Ectodermal cell (in vitro differentiated cells): Measurements from ENCODE around the gene MAPKAP1.

Experiments
- H3K27ac ChIP-seq: 2 replicates; pipeline ENCODE4 v1.7.0; 2013; ENCODE audit warnings: mild to moderate bottlenecking, low read depth, low read length; ENCODE audit not compliant: insufficient read depth, poor library complexity, severe bottlenecking
- H3K27me3 ChIP-seq: 2 replicates; pipeline ENCODE4 v1.7.0; 2013; ENCODE audit warnings: mild to moderate bottlenecking, low read length; ENCODE audit not compliant: insufficient read depth, control insufficient read depth, poor library complexity, severe bottlenecking
- H3K36me3 ChIP-seq: one replicate; pipeline ENCODE4 v1.7.0; 2013; ENCODE audit warnings: low read length; ENCODE audit not compliant: control insufficient read depth, insufficient read depth
- H3K4me1 ChIP-seq: one replicate; pipeline ENCODE4 v1.7.0; 2013; ENCODE audit warnings: low read length; ENCODE audit not compliant: control insufficient read depth, insufficient read depth
- H3K4me3 ChIP-seq: 2 replicates; pipeline ENCODE4 v1.7.0; 2013; ENCODE audit warnings: low read depth, low read length, control low read depth; ENCODE audit not compliant: insufficient read depth
- H3K9me3 ChIP-seq: 2 replicates; pipeline ENCODE4 v1.7.0; 2013; ENCODE audit warnings: mild to moderate bottlenecking, low read length, moderate library complexity; ENCODE audit not compliant: control insufficient read depth
- WGBS, 2 experiments: methylation state at CpG; one replicate each; pipeline ENCODE4 v1.1.7; 2013; ENCODE audit warnings: missing lambda C conversion rate in 2 of 2; 5-methylcytosine and 5-hydroxymethylcytosine counted together

MAPKAP1 gene

DNA sequence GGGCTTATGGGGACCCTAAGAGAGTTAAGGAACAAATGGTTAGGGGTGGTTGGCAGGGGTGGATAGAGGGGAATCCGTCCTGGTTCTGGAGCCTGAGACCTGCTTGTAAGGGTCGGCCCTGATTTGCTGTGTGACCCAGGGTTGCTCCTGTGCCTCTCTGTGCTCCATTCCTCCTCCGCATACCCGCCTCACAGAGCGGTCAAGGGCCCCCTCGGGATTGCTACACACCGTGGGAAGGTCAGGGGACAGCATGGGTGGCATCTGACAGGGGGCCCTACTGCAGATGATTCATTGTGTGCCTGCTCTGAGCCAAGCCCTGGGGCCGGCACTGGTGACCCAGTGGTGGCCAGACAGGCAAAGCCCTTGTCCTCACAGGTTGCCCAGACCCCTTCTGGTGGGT lies 283.0 kb downstream of the MAPKAP1 start:
- H3K4me3 ChIP-seq: no peak overlapping the region
- 93% methylated on average over 8 of the region's 8 CpGs for WGBS, 2 experiments

DNA sequence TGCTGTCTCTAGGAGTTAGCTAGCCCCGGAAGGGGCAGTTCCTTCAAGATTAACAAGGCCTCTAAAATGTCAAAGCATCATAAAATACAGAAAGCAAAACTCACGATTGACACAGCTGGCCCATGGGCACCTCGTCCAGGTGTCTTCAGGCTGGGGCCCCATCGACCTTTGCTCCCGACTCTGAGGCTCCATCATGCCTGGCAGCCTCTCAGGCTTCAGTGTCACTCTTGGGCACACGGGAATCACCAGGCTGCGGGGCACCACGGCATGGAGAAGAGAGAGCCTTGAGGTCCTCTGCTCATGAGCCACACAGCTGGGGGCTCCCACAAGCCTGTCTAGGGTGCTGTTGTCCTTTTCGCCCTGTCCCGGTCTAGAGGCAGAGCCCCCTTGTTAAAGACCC lies 284.2 kb downstream of the MAPKAP1 start:
- Histone ChIP-seq H3K4me1 (no peaks in the 10 kb centered on the region), H3K36me3 (no peaks in the 10 kb centered on the region), H3K27me3 (no peaks in the 10 kb centered on the region), H3K9me3 (no peaks in the 10 kb centered on the region), H3K4me3 (no peak overlapping the region), H3K27ac (no peak overlapping the region)
- 96% methylated on average over 10 of the region's 10 CpGs for WGBS, 2 experiments

More for the DNA sequence above, 283.0 kb downstream of the MAPKAP1 start:
- Histone ChIP-seq H3K27me3 (no peaks in the 10 kb centered on the region), H3K27ac (no peak overlapping the region), H3K4me1 (no peaks in the 10 kb centered on the region), H3K9me3 (no peaks in the 10 kb centered on the region), H3K36me3 (no peaks in the 10 kb centered on the region)

- Histone ChIP-seq H3K27ac (no peak overlapping the region), H3K27me3 (no peaks in the 10 kb centered on the region), H3K9me3 (no peaks in the 10 kb centered on the region), H3K4me1 (no peaks in the 10 kb centered on the region), H3K36me3 (no peaks in the 10 kb centered on the region), H3K4me3 (no peak overlapping the region)
- 90% methylated on average over 13 of the region's 13 CpGs for WGBS, 2 experiments
These were observed 285.3 kb downstream of the MAPKAP1 start for GRCh38 chr9:125421591-125422181.

GRCh38 chr9:125421166-125421565 lies 285.8 kb downstream of the MAPKAP1 start:
- no peaks in the 10 kb centered on the region for H3K4me1 ChIP-seq
- no peak overlapping the region for H3K4me3 ChIP-seq
- WGBS, 2 experiments: 95 to 97% methylated on average over 6 of the region's 6 CpGs
- H3K36me3 ChIP-seq: no peaks in the 10 kb centered on the region
- H3K27ac ChIP-seq: no peak overlapping the region
- H3K9me3 ChIP-seq: no peaks in the 10 kb centered on the region
- no peaks in the 10 kb centered on the region for H3K27me3 ChIP-seq

DNA sequence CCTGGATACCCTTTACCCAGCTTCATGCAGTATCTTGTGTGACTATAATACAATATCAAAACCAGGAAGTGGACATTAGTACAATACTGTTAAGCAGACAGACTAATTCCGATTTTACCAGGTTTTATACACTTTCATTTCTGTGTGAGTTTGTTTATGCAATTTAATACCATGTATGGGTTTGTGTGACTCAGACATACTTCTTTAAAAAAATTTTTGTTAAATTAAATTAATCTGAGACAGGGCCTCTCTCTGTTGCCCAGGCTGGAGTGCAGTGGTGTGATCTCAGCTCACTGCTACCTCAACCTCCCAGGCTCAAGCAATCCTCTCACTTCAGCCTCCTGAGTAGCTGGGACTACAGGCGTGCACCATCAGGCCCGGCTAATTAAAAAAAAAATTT lies 288.6 kb downstream of the MAPKAP1 start:
- Histone ChIP-seq H3K27ac (no peak overlapping the region), H3K36me3 (no peaks in the 10 kb centered on the region), H3K9me3 (no peaks in the 10 kb centered on the region), H3K4me3 (no peak overlapping the region), H3K27me3 (no peaks in the 10 kb centered on the region), H3K4me1 (no peaks in the 10 kb centered on the region)
- WGBS, 2 experiments: 92 to 94% methylated on average over 2 to 3 of the region's 3 CpGs

- 95% methylated on average over 8 of the region's 8 CpGs for WGBS, 2 experiments
- H3K4me1 ChIP-seq: no peaks in the 10 kb centered on the region
- H3K4me3 ChIP-seq: no peak overlapping the region
- no peak overlapping the region for H3K27ac ChIP-seq
- H3K36me3 ChIP-seq: no peaks in the 10 kb centered on the region
- no peaks in the 10 kb centered on the region for H3K27me3 ChIP-seq
- no peaks in the 10 kb centered on the region for H3K9me3 ChIP-seq
These were observed 290.5 kb downstream of the MAPKAP1 start for GRCh38 chr9:125416517-125416916.

DNA sequence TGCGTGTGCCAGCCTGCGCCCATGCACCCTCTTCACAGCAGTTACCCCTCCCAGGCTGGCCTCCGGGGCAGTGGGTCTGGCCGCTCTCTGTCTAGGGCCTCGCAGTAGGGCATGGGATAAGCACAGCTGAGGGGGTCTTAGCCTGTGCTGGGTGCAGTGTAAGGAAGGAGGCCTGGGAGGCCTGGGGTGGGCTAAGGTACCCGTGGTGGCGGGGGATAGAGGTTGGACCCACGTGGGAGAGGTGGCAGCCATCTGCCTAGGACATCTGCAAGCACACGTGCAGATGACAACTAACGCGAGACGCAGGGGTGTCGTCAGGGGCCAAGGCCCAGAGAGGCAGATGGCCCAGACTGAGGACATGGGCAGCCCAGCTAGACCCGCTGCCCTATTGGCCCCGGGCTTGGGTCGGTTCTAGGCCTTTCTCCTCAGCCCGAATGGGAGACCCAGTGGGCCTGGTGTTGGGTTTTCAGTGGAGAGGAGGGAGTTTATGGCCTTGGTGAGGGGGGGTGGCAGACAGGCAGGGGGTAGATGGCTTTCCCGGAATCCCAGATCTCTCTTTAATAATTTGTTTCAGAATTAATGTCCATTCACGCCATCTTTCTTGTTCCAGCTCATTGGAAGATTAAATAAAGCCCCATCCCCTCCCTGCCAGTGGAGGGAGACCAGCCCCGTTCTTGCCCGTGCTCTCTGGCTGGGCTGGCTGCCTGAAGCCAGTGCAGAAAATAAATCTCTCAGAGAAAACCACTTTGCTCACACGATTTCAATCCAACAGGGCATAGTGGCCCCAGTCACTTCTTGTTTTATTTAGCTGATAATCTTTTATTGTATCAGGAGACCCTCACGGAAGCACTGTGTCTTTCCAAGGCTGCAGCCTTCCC lies 291.2 kb downstream of the MAPKAP1 start:
- no peaks in the 10 kb centered on the region for H3K27me3 ChIP-seq
- H3K4me3 ChIP-seq: no peak overlapping the region
- 93% methylated on average over 23 of the region's 23 CpGs for WGBS, 2 experiments
- no peaks in the 10 kb centered on the region for H3K36me3 ChIP-seq
- H3K4me1 ChIP-seq: no peaks in the 10 kb centered on the region
- H3K27ac ChIP-seq: no peak overlapping the region
- H3K9me3 ChIP-seq: no peaks in the 10 kb centered on the region

DNA sequence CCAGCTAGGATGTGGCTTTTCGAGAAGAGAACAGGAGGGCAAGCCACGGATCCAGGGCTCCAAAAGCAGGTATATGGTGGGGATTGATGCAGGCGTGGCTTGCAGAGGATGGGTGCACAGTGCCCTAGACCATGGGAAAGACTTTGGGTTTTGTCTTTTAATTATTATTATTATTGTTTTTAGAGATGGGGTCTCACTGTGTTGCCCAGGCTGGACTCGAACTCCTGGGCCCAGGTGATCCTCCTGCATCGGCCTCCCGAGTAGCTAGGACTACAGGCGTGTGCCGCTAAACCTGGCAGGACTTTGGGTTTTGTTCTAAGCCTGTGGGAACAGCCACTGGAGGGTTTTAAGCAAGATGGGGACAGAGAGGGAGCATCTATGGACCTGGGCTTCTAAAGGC lies 293.4 kb downstream of the MAPKAP1 start:
- Histone ChIP-seq H3K4me1 (no peaks in the 10 kb centered on the region), H3K4me3 (no peak overlapping the region), H3K27me3 (peaks cover 5% of the 10 kb centered on the region), H3K36me3 (no peaks in the 10 kb centered on the region), H3K27ac (no peak overlapping the region), H3K9me3 (no peaks in the 10 kb centered on the region)
- WGBS, 2 experiments: 94 to 95% methylated on average over 8 of the region's 8 CpGs

GRCh38 chr9:125412166-125412565 lies 294.8 kb downstream of the MAPKAP1 start:
- Histone ChIP-seq H3K9me3 (no peaks in the 10 kb centered on the region), H3K4me3 (no peak overlapping the region), H3K27me3 (peaks cover 19% of the 10 kb centered on the region), H3K36me3 (no peaks in the 10 kb centered on the region), H3K4me1 (no peaks in the 10 kb centered on the region), H3K27ac (no peak overlapping the region)
- 89 to 90% methylated on average over 10 of the region's 10 CpGs for WGBS, 2 experiments

DNA sequence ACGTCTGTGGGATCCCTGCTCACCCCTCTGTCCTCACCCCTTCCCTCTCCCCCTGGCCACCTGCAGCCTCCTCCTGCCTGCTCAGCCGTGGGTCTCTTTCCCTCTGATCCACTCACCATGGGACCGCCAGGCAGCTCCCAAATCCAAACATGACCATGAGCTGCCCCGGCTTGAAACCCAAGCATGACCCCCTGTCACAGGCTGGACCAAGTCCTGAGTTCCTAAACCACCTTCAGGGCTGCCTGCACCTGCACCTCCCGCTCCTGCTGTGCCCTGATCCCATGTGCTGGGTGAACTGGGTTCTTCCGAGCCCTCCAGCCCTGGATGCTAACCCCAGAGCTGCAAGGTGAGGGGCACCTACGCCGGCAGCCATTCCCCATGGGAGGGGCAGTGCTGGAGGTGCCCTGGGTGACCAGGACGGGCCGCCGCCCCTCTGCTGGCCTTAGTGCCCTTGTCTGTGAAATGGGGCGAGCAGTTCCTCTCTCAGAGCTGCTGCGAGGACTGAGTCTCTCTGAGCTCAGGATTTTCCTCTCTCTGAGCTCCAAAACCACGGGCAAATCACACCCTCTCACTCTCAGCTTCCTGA lies 295.7 kb downstream of the MAPKAP1 start:
- H3K4me3 ChIP-seq: no peak overlapping the region
- WGBS, 2 experiments: 92 to 93% methylated on average over 14 of the region's 14 CpGs
- H3K27ac ChIP-seq: no peak overlapping the region
- peaks cover 22% of the 10 kb centered on the region for H3K27me3 ChIP-seq
- no peaks in the 10 kb centered on the region for H3K9me3 ChIP-seq
- no peaks in the 10 kb centered on the region for H3K36me3 ChIP-seq
- no peaks in the 10 kb centered on the region for H3K4me1 ChIP-seq
